ENCODE data around the gene PLXNA2.

Gene PLXNA2

DNA sequence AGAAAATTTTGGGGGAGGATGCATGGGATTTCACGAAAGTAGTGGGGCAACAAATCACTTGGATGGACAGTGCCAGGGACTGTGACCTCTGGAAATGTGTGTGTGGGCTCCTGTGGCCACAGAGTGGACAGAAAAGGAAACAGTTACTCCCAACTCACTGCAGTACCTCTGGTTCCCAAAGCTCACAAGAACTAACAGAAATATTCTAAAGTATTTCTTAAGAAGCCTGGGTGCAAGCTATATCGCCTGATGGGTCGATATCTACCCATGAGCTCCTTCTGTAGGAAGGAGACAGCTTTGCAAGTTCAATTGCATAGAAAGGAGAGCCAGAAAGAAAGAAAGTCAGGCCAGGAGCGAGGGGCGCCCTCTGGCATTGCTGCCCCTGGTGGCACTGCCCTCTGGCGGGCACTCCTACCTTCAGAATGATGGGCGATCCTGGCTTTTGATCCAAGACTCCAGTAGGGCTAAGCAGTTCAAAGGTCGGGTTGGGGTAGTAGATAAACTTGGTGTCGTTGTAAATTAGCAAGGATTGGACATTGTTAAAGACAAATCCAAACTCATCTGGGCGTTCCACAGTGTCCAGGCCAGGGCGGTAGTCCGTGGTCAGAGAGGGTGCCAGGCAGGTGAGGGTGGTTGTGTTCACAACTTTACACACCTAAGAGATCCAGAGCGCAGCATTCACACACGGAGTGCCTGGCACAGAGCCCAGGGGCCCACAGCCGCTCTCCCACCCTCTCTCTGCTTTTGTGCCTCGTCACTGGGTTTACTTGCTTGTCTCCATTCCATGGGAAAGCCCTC lies 198.5 kb downstream of the PLXNA2 start:
- no peak for DNase-seq (ENCODE audit: low spot score)
- TF ChIP-seq, protein P1, sequence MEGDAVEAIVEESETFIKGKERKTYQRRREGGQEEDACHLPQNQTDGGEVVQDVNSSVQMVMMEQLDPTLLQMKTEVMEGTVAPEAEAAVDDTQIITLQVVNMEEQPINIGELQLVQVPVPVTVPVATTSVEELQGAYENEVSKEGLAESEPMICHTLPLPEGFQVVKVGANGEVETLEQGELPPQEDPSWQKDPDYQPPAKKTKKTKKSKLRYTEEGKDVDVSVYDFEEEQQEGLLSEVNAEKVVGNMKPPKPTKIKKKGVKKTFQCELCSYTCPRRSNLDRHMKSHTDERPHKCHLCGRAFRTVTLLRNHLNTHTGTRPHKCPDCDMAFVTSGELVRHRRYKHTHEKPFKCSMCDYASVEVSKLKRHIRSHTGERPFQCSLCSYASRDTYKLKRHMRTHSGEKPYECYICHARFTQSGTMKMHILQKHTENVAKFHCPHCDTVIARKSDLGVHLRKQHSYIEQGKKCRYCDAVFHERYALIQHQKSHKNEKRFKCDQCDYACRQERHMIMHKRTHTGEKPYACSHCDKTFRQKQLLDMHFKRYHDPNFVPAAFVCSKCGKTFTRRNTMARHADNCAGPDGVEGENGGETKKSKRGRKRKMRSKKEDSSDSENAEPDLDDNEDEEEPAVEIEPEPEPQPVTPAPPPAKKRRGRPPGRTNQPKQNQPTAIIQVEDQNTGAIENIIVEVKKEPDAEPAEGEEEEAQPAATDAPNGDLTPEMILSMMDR (IDR thresholded peaks at IDR 0.05; ENCODE audit: extremely low read depth, missing control alignments): no peak

DNA sequence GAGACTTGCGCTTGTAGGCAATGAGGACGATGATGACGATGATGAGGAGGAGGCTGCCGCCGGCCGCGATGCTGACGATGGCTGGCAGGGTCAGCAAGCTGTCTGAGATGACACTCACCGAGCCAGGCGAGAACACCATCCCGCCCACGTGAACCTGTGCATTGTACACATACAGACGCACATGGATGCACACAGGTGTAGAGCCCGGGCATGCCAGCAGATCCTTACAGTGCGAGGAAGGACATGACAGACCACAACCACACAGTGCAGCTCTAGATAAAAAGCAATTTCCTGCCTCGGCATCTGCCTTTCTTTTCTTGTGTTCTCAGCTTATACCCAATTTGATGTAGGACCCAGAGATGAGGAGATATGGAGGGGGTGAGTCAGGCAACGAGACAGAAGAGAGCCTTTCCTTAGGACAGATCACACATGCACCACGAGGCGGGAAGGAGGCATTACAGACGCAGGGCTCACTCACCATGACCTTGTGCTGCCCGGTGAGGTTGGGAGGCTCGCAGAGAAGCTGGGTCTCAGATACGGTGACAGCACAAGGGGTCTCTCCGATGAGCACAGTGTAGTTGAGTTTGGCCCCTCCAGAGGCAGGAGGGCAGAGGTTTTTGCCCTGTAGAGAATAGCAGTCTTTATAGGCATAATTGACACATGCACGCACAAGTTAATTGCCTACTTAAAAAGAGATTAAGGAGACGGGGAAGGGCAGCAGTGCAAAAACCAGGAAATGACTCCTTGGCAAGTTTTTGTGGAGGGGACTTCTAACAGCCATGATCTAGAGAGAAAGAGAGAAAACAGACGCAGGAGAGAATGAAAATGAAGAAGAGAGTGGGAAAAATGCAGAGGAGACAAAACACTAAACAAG lies 199.4 kb downstream of the PLXNA2 start:
- no peak for DNase-seq (ENCODE audit: low spot score)
- TF ChIP-seq, protein P1 (IDR thresholded peaks at IDR 0.05; ENCODE audit: extremely low read depth, missing control alignments): no peak

DNA sequence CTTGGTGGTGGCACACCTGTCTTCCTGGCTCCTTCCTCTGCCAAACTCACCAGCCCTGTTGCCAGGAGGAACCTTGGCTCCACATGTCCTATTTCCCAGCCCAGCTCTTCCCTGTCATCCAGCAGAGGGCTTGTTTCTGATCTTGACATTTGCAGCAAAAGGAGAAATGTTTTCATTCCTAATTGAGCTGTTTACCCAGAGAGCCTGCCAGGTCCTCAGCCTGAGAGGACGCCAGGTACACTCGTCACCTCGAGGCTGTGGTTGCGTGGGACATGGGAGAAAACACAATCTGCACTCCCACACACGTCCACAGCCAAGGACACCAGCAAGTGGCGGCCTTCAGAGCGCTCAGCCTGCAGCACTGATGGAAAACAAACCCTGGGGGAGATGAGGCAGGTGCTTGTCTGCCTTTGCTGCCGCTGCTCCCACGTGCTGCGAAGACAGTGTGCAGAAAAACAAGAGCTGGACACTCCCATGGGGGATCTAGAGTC lies 200.4 kb downstream of the PLXNA2 start:
- no peak for DNase-seq (ENCODE audit: low spot score)
- TF ChIP-seq, protein P1 (IDR thresholded peaks at IDR 0.05; ENCODE audit: extremely low read depth, missing control alignments): no peak

DNA sequence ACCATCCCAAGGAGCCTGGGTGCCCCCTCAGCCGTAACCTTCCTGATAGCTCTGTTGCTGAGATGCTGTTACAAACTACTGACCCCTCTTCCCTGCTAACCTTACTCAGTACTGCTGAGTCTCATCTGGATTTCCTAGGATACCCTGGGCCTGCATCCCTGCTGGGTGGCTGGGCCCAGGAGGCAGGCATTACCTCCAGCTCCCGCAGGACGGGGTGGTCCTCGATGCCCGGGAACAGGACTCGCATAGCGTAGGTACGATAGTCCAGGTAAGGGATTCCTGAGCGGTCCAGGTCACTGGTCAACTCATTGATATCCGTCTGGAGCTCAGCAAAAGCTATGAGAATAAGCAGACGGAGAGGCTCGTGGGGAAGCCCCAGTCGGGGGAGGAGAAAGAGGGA lies 201.3 kb downstream of the PLXNA2 start:
- no peak for DNase-seq (ENCODE audit: low spot score)
- TF ChIP-seq, protein P1 (IDR thresholded peaks at IDR 0.05; ENCODE audit: extremely low read depth, missing control alignments): no peak

DNA sequence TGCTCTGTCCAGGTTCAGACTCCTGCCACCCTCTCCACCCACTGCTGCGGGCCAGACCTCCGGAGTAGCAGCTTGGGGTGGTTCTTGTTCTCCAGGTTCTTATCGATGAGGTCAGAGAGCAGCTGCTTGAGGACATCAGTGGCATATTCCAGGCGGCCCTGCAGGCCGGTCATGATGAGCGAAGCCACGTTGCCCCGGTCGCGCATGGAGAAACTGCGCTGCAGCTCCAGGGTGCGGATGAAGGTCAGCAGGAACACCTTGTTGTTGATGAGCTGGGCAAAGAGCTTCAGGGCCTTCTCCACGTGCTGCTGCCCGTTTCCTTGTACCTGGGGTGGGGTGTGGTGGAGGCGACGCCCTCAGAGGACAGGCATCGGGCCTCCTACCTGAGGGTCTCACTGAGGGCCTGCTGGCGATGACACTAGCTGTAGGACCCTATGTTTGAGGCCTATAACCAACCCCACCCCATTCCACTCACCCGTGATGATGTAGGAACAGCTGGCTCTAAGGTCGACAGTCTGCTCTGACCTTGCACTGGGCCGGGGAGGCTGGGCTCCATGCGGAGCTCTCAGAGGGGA lies 202.1 kb downstream of the PLXNA2 start:
- TF ChIP-seq, protein P1 (IDR thresholded peaks at IDR 0.05; ENCODE audit: extremely low read depth, missing control alignments): no peak
- no peak for DNase-seq (ENCODE audit: low spot score)

DNA sequence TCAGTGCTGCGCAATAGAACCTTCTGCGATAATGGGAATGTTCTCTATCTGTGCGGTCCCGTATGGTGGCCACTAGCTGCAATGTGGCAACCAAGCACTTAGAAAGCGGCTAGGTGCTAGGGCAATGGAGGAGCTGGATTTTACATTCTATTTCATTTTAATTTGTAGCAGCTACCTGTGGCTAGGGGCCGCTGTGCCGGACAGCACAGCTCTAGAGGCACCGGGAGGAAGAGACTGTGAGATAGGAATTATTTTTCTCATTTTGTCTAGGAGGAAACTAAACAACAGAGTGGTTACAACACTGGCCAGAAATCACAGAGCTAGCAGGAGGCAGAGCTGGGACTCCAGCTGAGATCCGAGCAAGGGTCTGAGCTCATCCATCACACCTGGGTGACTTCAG lies 202.7 kb downstream of the PLXNA2 start:
- TF ChIP-seq, protein P1 (IDR thresholded peaks at IDR 0.05; ENCODE audit: extremely low read depth, missing control alignments): no peak
- no peak for DNase-seq (ENCODE audit: low spot score)
